Left kidney (tissue), 8 donors: ENCODE data around the gene LAMA5. TPM values are rescaled to one million over a fixed set of nuclear protein-coding genes. Genes with fewer than 3 reads are reported as not detected.

Experiments
- DNase-seq: peaks from one replicate; pipeline ENCODE4 v3.0.0-alpha.2; 2013
- long read RNA-seq, 8 donors: transcript quantifications; one replicate each; lab custom pipeline, GENCODE V29; 2026
- polyA plus RNA-seq: library from polyadenylated mRNA; unstranded; fragments of 120-200 nt; gene quantifications from one replicate; pipeline ENCODE4 v1.2.1, GENCODE V29; 2013; ENCODE audit not compliant: insufficient read length

LAMA5 gene, protein sequence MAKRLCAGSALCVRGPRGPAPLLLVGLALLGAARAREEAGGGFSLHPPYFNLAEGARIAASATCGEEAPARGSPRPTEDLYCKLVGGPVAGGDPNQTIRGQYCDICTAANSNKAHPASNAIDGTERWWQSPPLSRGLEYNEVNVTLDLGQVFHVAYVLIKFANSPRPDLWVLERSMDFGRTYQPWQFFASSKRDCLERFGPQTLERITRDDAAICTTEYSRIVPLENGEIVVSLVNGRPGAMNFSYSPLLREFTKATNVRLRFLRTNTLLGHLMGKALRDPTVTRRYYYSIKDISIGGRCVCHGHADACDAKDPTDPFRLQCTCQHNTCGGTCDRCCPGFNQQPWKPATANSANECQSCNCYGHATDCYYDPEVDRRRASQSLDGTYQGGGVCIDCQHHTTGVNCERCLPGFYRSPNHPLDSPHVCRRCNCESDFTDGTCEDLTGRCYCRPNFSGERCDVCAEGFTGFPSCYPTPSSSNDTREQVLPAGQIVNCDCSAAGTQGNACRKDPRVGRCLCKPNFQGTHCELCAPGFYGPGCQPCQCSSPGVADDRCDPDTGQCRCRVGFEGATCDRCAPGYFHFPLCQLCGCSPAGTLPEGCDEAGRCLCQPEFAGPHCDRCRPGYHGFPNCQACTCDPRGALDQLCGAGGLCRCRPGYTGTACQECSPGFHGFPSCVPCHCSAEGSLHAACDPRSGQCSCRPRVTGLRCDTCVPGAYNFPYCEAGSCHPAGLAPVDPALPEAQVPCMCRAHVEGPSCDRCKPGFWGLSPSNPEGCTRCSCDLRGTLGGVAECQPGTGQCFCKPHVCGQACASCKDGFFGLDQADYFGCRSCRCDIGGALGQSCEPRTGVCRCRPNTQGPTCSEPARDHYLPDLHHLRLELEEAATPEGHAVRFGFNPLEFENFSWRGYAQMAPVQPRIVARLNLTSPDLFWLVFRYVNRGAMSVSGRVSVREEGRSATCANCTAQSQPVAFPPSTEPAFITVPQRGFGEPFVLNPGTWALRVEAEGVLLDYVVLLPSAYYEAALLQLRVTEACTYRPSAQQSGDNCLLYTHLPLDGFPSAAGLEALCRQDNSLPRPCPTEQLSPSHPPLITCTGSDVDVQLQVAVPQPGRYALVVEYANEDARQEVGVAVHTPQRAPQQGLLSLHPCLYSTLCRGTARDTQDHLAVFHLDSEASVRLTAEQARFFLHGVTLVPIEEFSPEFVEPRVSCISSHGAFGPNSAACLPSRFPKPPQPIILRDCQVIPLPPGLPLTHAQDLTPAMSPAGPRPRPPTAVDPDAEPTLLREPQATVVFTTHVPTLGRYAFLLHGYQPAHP (N-terminal part only)
- polyA plus RNA-seq = 119 TPM
- long read RNA-seq, donor 1, partial matches to known transcripts = 5 of 6 reads
- long read RNA-seq, donor 1, other reads (novel, unspliced or antisense) = 0 of 6 reads
- long read RNA-seq, donor 2, partial matches to known transcripts = 1,756 of 3,365 reads
- long read RNA-seq, donor 2, other reads (novel, unspliced or antisense) = 1,606 of 3,365 reads
- long read RNA-seq, donor 3, partial matches to known transcripts = 1,158 of 2,407 reads
- long read RNA-seq, donor 3, other reads (novel, unspliced or antisense) = 1,247 of 2,407 reads
- long read RNA-seq, donor 4, partial matches to known transcripts = 0 of 1 reads
- long read RNA-seq, donor 4, other reads (novel, unspliced or antisense) = 0 of 1 reads
- long read RNA-seq, donor 5, partial matches to known transcripts = 3,257 of 6,321 reads
- long read RNA-seq, donor 5, other reads (novel, unspliced or antisense) = 3,060 of 6,321 reads
- long read RNA-seq, donor 6, partial matches to known transcripts = 3,265 of 5,898 reads
- long read RNA-seq, donor 6, other reads (novel, unspliced or antisense) = 2,632 of 5,898 reads
- long read RNA-seq, donor 7, partial matches to known transcripts = 105 of 155 reads
- long read RNA-seq, donor 7, other reads (novel, unspliced or antisense) = 46 of 155 reads
- long read RNA-seq, donor 8 = 0 reads

DNA sequence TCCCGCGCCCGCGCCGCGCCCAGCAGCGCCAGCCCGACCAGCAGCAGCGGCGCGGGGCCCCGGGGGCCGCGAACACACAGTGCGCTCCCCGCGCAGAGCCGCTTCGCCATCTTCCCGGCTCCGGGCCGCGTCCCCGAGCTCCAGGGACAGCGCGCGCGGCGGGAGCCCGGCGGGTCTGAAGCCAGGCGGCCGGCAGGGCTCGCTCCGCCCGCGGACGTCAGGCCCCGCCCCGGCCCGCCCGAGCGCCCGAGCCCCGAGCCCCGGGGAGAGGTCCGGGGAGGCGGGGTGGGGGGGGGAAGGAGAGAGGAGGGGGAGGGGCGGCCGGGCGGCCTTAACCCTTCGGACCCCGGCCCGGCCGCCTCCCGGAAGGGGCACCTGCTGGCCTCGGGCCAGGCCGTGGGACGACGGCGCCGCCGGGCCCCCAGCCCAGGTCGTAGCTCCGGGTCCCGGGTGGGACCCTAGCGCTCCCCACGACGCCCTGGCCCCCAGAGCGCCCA, at the start of gene LAMA5:
LAMA5 (minus strand) TSS at position 177 of the 497 bp plus-strand sequence; CDS start at position 110, 67 bp downstream.
- no peak for DNase-seq

DNA sequence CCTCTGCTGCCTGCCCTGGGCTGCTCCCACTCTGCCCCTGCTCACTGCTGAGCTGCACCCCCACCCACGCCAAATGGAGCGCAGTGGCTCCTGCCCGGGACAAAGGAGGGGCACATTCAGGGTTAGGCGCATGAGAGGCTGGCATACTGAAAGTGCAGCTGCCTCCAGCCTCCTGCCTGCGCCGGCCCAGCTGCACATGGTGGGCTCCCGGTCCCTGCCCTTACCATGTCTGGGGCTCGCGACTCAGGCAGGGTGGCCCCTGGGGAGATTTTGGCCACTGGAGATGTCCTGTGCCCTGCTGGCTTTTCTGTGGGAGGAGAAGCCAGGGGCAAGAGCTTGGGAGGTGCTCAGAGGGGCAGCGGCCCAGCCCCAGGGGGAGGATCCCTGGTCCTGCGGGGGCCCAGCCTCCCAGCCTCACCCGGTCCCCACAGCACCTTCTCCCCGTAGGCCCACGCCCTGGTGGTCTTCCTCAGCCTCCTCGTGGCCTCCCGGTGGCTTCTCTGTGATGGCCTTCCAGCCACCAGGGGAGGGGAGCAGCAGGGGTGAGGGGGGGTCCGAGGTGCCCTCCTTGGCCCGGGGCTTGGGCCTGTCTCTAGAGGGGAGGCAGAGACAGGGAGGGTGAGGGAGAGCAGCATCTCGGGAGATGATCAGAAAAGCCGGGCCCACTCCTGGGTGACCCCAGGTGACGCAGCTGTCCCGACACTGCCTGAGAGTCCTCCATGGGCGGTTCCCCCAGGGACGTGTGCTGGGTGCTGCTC, 48.4 kb upstream of the LAMA5 start:
- no peak for DNase-seq

DNA sequence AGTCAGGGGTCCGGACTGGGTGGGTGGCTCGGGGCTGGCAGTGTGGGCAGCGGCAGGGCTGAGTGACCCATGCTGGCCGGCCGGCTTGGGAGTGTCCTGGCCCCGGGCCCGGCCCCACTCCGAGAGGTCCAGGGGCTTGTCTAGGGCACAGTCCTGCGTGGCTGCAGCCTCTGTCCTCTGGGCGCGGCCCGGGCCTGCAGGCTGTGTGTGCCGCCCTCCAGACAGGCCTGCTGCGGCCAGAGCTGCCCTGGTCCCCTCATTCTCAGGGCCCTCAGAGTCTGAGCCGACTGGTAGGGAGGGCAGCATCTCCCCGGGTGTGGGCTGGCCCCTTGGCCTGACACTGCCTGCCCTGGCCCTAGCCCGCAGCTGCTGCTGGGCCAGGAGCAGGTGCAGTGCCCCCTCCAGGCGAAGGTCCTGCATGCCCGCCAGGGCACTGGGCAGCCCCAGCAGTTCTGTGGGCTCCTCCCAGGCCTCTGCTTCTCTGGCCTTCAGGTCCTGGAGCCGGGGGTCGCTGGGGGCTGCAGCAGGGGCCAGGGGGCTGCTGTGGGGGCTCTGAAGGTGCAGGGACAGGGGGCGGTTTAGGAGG, 46.9 kb upstream of the LAMA5 start:
- no peak for DNase-seq

DNA sequence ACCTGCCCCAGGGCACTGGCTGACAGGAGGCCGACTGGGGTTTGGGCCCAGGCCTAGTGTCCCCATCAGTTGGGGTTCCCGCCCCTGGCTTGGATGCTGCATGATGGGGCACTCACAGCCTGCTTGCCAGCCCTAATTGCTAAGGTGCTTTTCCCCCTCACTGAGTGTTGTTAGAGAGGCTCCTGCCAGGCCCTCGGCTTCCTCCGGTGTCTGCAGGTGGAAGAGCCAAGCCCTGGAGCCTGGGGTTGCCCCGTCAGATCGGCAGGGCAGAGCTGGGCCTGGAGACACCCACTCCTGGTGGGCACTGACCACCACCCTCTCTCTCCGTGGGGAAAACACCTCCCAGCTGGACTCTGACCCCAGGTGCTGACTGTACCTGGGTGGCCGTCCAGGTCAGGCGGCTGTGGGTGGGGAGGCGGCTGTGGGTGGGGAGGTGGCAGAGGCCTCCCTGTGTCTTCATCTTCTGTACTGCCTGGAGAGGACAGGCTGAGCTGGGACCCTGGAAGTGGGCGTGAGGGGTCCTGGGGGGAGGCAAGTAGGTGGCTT, 46.0 kb upstream of the LAMA5 start:
- DNase-seq = no peak

DNA sequence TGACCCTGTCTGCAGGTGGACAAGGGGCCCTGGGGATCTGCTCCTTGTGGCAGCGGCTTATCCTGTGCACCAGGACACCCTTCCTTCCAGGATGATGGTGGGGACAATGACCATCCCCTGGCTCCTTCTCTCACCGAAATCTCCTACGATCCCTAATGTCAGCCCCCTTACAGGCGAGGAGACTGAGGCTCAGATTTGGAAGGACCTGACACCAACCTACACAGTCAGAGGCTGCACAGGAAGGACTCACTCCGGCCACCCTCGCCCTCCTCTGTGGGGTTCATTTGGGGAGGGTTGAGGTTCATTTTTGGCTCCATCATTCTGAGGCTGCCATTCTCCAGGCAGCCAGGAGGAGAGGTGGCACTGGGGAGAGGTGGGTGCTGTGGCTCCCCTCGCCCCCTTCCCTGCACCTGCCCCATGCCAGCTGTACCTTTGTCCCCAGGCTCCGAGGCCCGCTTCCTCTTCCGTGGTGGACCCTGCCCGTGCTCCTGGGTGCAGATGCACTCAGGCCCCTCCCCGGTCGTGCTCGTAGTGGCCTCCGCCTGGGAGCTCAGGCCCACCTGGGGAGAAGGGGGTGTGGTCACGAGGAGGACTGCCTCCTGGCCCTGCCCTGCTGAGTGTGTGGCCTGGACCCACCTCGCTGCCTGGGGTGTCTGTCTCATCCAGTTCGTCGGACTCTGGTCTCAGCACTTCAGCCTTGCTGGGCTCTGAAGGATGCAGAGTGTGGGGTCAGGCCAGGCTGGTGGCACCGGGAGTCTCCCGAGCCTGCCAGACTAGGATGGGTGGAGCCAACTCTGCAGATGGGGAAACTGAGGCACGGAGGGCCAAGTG, 45.3 kb upstream of the LAMA5 start:
- DNase-seq = no peak

DNA sequence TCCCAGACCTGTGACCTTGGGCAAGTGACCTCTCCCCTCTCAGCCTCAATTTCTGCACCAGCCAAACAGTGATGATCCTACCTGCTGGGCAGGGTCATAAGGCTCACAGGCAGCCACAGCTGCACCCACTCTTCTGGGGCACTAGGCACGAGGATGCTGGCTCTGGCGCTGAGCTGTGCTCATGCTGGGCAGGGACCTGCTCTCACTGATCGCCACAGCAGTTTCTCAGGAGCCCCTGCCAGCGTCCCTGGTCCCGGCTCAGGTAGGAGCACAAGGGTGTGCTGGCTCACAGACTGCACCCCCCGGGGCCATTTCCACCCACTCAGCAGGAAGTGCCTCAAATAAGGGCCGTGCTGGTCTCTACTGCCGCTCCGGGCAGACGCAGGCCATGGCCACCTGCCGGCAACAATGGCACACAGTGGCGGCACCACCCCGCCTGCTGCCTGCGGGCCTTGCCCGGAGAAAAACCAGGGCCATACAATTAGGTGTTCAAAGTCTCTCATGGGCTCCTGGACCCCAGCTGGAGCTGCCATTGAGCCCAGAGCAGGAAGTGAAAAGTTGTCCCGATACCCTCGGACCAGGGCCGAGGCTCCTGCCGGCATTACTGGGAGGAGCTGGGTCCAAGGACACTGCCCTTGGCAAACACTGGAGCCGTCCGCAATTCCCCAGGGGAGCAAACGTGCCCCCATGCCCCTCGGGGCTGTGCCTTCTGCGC, 44.5 kb upstream of the LAMA5 start:
- DNase-seq = no peak

DNA sequence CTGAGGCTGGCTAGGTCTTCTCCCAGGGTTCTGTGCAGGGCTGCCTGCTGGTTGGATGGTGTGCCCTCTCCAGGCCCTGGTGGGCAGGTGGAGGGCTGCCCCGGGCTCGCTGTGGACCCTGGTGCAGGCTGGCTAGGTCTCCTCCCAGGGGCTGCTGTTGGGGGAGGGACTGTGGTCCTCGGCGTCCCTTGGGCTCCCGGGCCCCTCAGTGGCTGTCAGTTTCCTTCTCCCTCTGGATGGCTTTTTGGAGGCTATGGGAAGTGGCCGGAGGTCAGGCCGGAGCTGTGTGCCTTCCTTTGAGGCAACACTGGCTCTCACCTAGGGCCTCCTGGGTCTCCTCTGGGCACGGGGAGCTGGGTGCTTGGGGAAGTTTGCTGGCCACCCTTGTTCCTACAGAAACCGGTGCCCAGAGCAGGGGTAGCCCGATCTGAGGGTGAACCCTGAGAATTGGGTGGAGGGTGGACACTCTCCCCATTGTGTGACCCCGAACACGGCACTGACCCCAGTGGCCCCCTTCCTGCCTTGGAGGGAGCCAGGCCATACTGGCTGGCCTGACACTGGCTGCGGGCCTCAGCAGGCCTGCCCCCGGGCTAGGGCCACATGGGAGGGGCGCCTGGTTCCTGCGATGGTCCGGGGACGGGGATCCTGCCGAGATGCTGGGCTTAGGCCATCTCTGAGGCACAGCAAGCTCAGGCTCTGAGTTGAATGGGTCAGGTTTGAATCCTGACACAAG, 43.8 kb upstream of the LAMA5 start:
- DNase-seq = no peak

DNA sequence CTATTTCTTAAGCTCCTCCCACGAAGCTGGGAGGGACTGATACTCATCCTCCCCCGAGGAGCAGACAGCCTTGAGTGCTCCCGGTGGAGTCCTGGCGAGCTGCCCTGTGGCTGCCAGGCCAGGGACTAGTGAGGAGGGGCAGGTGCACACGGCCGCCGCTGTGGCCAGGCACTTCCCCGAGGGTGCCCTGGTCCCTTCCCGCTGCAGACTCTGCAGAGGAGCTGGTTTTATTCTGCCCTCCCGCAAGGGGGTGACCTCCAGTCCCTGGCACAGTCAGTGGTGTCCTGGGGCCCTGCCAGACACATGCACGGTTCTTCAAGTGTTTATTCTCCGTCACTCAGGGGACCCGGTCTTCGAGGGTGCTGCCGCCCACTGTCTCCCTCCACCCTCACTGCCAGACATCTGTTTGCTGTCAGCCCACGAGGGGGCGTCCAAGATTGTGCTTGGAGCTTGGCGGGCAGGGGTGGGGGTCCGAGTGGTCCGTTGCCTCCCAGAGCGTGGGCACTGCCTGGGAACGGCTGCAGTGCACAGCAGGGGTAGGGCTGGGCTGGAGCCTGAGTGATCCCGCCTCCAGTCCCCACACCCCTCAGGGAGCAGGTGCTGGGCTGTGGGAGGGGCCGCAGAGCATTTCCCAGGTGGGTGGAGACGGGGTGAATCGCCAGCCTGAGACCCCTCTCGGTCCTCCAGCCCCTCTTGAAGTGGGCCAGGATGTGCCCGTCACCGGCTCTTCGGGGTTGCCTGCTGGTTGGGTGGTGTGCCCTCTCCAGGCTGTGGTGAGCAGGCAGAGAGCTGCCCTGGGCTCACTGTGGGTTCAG, 43.0 kb upstream of the LAMA5 start:
- DNase-seq = peak; percentile 73

DNA sequence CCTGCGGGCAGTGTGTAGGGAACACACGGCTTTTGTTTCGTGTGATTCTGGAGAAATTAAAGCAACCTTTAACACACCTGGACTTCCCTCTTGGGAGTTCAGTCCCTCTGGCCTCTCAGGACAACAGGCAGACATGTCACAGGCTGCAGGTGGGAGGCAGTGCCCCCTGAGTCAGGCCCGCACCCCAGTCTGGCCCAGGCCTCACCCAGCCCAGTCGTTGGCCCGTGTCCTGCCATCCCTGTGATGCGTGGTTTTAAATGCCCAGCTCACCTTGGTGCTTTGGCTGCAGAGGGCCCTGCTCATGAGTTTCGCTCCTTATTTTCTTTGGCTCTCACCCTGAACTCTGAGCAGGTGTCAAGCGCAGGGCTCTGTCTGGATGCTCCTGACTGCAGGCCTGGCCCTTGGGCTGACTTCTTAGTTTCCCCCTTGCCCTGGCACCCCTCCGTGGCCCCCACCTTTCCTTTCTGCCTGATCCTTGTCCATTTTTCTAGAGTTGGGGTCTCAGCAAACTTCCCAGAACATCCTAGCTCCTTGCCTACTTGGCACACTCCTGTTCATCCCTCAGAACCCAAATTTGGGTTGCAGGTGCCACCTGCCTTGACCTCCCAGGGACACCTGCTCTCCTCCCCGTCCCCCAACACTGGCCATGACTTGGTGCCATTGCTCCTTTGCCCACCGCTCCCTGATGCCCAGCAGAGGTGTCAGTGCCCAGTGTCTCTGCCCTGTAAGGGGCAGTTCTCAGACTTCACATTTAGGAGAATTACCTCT, 42.2 kb upstream of the LAMA5 start:
- DNase-seq = no peak

DNA sequence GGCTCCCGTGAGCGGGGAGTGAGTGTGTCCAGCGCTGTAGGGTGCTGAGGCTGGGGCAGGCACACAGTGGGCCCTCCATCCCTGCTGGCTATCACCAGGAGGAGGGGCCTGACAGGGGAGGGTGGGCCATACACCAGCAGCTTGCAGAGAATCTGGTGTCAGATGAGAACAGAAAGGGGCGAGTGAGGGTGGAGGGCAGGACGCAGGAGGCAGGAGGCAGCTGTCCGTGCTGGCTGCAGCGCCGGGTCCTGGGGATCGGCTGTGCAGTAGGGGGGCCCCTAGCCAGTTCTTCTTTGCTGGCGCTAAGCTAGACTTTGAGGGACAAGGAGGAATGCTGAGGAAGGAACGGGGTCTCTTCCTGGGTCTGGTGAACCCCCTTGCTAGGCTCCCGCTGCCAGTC, 41.5 kb upstream of the LAMA5 start:
- DNase-seq = no peak

DNA sequence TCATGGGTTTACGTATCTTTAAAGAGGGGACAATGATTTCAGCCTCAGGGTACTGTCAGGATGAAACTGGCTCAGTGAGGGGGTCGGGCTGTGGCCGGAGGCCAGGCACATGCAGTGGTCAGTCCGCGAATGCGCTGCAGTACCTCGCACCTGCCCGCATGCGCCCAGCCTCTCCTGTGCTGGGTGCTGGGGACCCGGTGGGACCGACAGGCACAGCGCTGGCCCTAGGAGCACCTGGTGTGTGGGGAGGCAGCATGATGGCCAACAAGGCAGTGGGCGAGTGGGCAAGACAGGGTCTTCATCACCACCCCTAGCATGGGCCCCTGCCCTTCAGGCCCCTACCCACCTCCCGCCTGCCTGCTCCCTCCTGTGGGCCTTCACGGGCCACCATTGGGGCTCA, 40.9 kb upstream of the LAMA5 start:
- no peak for DNase-seq

DNA sequence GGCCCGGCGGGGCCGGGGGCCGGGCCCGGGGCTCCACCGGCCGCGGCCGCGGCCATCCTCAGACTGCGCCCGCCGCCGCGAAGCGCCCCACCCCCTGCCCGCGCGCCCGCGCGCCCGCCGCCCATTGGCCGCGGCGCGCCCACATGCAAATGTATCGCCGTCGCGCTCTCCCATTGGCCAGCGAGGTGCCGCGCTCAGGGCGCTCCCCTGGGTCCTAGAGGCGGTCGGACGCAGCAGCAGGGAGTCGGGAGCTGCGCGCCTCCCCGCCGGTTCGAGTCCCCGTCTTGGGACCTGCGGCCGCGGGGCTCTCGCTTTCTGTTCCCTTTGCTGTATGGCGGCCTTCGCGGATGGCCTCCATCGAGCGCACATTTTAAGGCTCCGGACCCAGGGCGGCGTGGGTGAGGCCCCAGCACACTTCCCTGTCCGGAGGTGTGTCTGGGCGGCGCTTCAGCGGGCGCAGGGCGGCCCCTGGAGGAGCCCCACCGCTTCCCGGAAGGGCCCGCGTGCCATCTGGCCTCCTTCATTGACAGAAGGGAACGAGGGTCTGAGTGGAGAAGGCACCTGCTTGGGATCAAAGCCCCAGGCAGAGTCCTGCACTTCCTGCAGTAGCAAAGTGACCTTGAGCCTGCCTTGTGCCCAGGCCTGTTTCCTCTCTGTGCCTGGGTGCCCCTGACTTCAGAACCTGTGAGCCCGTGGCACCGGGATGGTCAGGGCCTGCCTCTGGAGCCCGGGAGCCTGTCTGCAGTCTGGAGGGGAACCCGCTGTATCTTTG, 40.3 kb upstream of the LAMA5 start, which contains the start of gene CABLES2:
CABLES2 (minus strand) TSS at position 65 of the 772 bp plus-strand sequence; CDS start at position 56, 9 bp downstream.
- DNase-seq = peak; percentile 88

DNA sequence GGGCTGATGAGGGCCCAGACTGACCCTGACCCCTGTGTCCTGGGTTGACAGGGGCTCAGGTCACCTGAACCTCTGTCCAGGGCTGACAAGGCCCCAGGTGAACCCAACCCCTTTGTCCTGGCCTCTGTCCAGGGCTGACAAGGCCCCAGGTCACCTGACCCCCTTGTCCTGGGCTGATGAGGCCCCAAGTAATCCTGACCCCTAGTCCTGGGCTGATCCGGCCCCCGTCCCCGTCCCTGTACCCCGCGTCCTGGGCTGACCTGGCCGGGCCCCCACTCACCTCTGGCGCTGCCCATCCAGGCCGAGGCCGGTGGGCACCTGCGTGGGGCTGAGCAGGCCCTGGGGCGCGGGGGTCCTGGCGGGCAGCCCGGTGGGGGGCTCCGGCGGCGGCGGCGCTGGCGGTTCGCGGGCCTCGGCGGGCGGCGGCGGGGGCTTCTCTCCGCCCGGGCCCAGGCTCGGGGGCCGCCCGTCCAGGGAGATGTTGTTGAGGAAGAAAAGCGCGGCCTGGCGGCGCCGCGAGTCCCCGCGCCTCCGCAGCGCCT, 39.6 kb upstream of the LAMA5 start:
- no peak for DNase-seq
